Measurements from ENCODE around the gene KIF26B. TPM values are rescaled to one million over a fixed set of nuclear protein-coding genes. Genes with fewer than 3 reads are reported as not detected.

The KIF26B gene
- total and polyA plus RNA-seq, 2 experiments from 2014 or later = 0.03 to 0.76 TPM

- TF ChIP-seq CTCF (conservative IDR thresholded peaks at IDR 0.05; ENCODE audit: low read depth in 2 of 2) (no peak), CREB1 (CRISPR knock-in tag; IDR thresholded peaks at IDR 0.05; ENCODE audit: low read depth) (no peak), JUNB (IDR thresholded peaks at IDR 0.05; ENCODE audit: unreplicated experiment) (no peak), ETS1 (IDR thresholded peaks at IDR 0.05) (no peak), EZH2phosphoT487 (IDR thresholded peaks at IDR 0.05; ENCODE audit: unreplicated experiment) (no peak), EZH2 (IDR thresholded peaks at IDR 0.05; ENCODE audit: low read depth, unreplicated experiment) (no peak), ZNF114 (CRISPR knock-in tag; IDR thresholded peaks at IDR 0.05) (no peak), NANOG (IDR thresholded peaks at IDR 0.05; ENCODE audit: borderline replicate concordance) (no peak), ZNF331 (CRISPR knock-in tag; IDR thresholded peaks at IDR 0.05; ENCODE audit: low read depth) (no peak)
These were observed 387.6 kb downstream of the KIF26B start (continued) for GRCh38 chr1:245542365-245542764.

- Mint-ChIP-seq H3K36me3 (ENCODE audit: low read depth) (no peaks in the 10 kb centered on the region), H3K27me3 (ENCODE audit: insufficient read depth, low read depth, poor library complexity) (peaks cover 3% of the 10 kb centered on the region), H3K27ac (no peak overlapping the region), H3K9me3 (no peaks in the 10 kb centered on the region), H3K4me3 (no peak overlapping the region), H3K4me1 (peaks cover 16% of the 10 kb centered on the region; the same call in 2 of the 3 replicates)
- Histone ChIP-seq H3K4me3 (no peak overlapping the region), H3K27ac (ENCODE audit: low read depth) (no peak overlapping the region), H3K27me3 (ENCODE audit: insufficient read depth) (no peaks in the 10 kb centered on the region), H3K9me2 (ENCODE audit: insufficient read depth) (no peaks in the 10 kb centered on the region), H3K79me2 (replicated peaks; ENCODE audit: insufficient read depth) (no peaks in the 10 kb centered on the region), H3K36me3 (ENCODE audit: insufficient read depth) (no peaks in the 10 kb centered on the region), H3F3A (replicated peaks; ENCODE audit: low read depth) (no peaks in the 10 kb centered on the region), H4K20me1 (replicated peaks; ENCODE audit: insufficient read depth) (no peaks in the 10 kb centered on the region), H3K4me2 (no peak overlapping the region), H2AFZ (no peak overlapping the region), H3K4me1 (ENCODE audit: insufficient read depth) (peaks cover 14% of the 10 kb centered on the region)
- ATAC-seq (no peak), DNase-seq (ENCODE audit: low spot score) (no peak)
- TF ChIP-seq STAT1 (IDR thresholded peaks at IDR 0.05; ENCODE audit: unreplicated experiment) (no peak), ZNF331 (CRISPR knock-in tag; IDR thresholded peaks at IDR 0.05; ENCODE audit: low read depth) (no peak), EZH2phosphoT487 (IDR thresholded peaks at IDR 0.05; ENCODE audit: unreplicated experiment) (no peak), NANOG (IDR thresholded peaks at IDR 0.05; ENCODE audit: borderline replicate concordance) (no peak), ZNF114 (CRISPR knock-in tag; IDR thresholded peaks at IDR 0.05) (no peak), JUNB (IDR thresholded peaks at IDR 0.05; ENCODE audit: unreplicated experiment) (no peak), CTCF (conservative IDR thresholded peaks at IDR 0.05; ENCODE audit: low read depth in 2 of 2) (no peak), REST (IDR thresholded peaks at IDR 0.05; ENCODE audit: unreplicated experiment) (no peak), CREB1 (CRISPR knock-in tag; IDR thresholded peaks at IDR 0.05; ENCODE audit: low read depth) (no peak)
These were observed 389.5 kb downstream of the KIF26B start for GRCh38 chr1:245544236-245544635.
